ENCODE results near the gene ANKRD13B. TPM values are rescaled to one million over a fixed set of nuclear protein-coding genes. Genes with fewer than 3 reads are reported as not detected.

Gene ANKRD13B
- total and polyA plus RNA-seq, 2 of the 13 experiments (the other 11 are each of a cell fraction or from before 2014, with no cell fraction given), result 1.7 to 1.8 TPM

DNA sequence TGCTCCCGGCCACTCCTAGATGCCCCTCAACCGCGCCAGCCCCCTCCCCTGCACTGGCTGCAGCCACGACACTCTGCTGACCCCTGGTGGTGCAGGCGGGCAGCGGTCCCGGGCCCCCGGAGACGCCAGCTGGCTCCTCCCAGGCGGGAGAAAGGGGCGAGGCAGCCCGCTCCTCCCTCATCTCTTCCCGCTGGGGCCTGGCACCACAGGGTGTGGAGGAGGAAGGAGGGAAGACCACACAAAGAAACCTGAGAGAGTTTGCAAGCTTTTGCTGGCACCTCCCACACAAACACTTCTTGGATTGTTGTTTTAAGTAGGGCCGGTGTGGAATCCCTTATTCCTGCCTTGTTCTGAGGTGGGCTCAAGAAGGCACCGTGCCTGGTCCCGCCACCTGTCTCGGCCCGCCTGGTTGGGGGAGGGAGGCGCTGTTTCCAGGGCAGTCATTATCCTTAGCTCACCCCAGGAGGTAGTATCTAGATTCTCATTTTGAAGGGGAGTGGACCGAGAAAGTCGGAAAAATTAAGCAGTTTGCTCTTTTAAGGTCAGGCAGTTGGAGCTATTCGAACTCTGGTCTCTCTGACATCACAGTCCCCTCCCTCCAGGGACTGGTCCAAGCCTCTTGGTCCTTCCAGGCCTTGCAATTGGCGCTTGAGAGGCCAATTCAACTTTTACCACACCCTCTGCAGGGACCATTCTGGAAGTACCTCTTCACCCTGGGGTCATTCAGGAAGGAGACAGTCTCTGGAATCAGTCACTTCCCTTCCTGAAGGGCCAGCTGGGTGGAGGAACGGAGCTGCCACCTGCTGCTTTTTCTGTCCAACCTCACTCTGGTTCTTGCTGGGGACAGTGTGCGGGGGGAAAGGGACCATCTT lies 959 bp upstream of the ANKRD13B start (continued):
- TF ChIP-seq SOX6 (IDR thresholded peaks at IDR 0.05) (no peak), SOX6 (CRISPR knock-in tag; IDR thresholded peaks at IDR 0.05) (peak; percentile 41), MED1 (CRISPR knock-in tag; IDR thresholded peaks at IDR 0.05) (peak; percentile 19; the same call in 1 of the 2 replicates), MBD4 (IDR thresholded peaks at IDR 0.05; ENCODE audit: borderline replicate concordance, low read length) (no peak), NRL (CRISPR knock-in tag; IDR thresholded peaks at IDR 0.05; ENCODE audit: borderline replicate concordance) (no peak), TEAD3 (CRISPR knock-in tag; optimal IDR thresholded peaks at IDR 0.05; ENCODE audit: borderline replicate concordance) (peak; percentile 51), SNRNP70 (IDR thresholded peaks at IDR 0.05; ENCODE audit: low read depth, low read length) (no peak), ZNF263 (CRISPR knock-in tag; IDR thresholded peaks at IDR 0.05) (peak; percentile 93), HOXA3 (CRISPR knock-in tag; IDR thresholded peaks at IDR 0.05) (peak; percentile 62), ZBTB7B (CRISPR knock-in tag; IDR thresholded peaks at IDR 0.05) (peak; percentile 76), MIXL1 (CRISPR knock-in tag; IDR thresholded peaks at IDR 0.05) (0 out of 2 replicates have a peak, but pooled peaks have one; percentile 44), ZNF207 (IDR thresholded peaks at IDR 0.05; ENCODE audit: borderline replicate concordance) (no peak), ZNF761 (CRISPR knock-in tag; conservative IDR thresholded peaks at IDR 0.05) (0 out of 2 replicates have a peak, but pooled peaks have one; percentile 38), SALL2 (CRISPR knock-in tag; IDR thresholded peaks at IDR 0.05) (peak; percentile 78; the same call in 1 of the 2 replicates), ZNF891 (CRISPR knock-in tag; IDR thresholded peaks at IDR 0.05) (no peak; the same call in 1 of the 2 replicates), ZMAT3 (CRISPR knock-in tag; conservative IDR thresholded peaks at IDR 0.05) (0 out of 2 replicates have a peak, but pooled peaks have one; percentile 12)
- TF ChIP-seq, protein P1, sequence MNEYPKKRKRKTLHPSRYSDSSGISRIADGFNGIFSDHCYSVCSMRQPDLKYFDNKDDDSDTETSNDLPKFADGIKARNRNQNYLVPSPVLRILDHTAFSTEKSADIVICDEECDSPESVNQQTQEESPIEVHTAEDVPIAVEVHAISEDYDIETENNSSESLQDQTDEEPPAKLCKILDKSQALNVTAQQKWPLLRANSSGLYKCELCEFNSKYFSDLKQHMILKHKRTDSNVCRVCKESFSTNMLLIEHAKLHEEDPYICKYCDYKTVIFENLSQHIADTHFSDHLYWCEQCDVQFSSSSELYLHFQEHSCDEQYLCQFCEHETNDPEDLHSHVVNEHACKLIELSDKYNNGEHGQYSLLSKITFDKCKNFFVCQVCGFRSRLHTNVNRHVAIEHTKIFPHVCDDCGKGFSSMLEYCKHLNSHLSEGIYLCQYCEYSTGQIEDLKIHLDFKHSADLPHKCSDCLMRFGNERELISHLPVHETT (CRISPR knock-in tag; conservative IDR thresholded peaks at IDR 0.05), result 0 out of 2 replicates have a peak, but pooled peaks have one; percentile 16
- TF ChIP-seq, protein P2, sequence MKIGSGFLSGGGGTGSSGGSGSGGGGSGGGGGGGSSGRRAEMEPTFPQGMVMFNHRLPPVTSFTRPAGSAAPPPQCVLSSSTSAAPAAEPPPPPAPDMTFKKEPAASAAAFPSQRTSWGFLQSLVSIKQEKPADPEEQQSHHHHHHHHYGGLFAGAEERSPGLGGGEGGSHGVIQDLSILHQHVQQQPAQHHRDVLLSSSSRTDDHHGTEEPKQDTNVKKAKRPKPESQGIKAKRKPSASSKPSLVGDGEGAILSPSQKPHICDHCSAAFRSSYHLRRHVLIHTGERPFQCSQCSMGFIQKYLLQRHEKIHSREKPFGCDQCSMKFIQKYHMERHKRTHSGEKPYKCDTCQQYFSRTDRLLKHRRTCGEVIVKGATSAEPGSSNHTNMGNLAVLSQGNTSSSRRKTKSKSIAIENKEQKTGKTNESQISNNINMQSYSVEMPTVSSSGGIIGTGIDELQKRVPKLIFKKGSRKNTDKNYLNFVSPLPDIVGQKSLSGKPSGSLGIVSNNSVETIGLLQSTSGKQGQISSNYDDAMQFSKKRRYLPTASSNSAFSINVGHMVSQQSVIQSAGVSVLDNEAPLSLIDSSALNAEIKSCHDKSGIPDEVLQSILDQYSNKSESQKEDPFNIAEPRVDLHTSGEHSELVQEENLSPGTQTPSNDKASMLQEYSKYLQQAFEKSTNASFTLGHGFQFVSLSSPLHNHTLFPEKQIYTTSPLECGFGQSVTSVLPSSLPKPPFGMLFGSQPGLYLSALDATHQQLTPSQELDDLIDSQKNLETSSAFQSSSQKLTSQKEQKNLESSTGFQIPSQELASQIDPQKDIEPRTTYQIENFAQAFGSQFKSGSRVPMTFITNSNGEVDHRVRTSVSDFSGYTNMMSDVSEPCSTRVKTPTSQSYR (CRISPR knock-in tag; IDR thresholded peaks at IDR 0.05; ENCODE audit: borderline replicate concordance), result 0 out of 2 replicates have a peak, but pooled peaks have one; percentile 4
- TF ChIP-seq, protein P3, sequence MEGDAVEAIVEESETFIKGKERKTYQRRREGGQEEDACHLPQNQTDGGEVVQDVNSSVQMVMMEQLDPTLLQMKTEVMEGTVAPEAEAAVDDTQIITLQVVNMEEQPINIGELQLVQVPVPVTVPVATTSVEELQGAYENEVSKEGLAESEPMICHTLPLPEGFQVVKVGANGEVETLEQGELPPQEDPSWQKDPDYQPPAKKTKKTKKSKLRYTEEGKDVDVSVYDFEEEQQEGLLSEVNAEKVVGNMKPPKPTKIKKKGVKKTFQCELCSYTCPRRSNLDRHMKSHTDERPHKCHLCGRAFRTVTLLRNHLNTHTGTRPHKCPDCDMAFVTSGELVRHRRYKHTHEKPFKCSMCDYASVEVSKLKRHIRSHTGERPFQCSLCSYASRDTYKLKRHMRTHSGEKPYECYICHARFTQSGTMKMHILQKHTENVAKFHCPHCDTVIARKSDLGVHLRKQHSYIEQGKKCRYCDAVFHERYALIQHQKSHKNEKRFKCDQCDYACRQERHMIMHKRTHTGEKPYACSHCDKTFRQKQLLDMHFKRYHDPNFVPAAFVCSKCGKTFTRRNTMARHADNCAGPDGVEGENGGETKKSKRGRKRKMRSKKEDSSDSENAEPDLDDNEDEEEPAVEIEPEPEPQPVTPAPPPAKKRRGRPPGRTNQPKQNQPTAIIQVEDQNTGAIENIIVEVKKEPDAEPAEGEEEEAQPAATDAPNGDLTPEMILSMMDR (CRISPR knock-in tag; IDR thresholded peaks at IDR 0.05), result peak; percentile 99
- TF ChIP-seq, protein P4, sequence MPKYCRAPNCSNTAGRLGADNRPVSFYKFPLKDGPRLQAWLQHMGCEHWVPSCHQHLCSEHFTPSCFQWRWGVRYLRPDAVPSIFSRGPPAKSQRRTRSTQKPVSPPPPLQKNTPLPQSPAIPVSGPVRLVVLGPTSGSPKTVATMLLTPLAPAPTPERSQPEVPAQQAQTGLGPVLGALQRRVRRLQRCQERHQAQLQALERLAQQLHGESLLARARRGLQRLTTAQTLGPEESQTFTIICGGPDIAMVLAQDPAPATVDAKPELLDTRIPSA (CRISPR knock-in tag; IDR thresholded peaks at IDR 0.05; ENCODE audit: borderline replicate concordance), result no peak; the same call in 1 of the 2 replicates
- TF ChIP-seq, protein P5, sequence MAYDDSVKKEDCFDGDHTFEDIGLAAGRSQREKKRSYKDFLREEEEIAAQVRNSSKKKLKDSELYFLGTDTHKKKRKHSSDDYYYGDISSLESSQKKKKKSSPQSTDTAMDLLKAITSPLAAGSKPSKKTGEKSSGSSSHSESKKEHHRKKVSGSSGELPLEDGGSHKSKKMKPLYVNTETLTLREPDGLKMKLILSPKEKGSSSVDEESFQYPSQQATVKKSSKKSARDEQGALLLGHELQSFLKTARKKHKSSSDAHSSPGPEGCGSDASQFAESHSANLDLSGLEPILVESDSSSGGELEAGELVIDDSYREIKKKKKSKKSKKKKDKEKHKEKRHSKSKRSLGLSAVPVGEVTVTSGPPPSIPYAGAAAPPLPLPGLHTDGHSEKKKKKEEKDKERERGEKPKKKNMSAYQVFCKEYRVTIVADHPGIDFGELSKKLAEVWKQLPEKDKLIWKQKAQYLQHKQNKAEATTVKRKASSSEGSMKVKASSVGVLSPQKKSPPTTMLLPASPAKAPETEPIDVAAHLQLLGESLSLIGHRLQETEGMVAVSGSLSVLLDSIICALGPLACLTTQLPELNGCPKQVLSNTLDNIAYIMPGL (CRISPR knock-in tag; IDR thresholded peaks at IDR 0.05; ENCODE audit: borderline replicate concordance in 1 of 2, low read depth in 1 of 2), result peak; percentile 88 to 92; a peak in 3 of 4 replicates

All from HepG2 (cell line).